Mesodermal cell (in vitro differentiated cells): ENCODE results near the gene IMMT.
"Not testable (repeated sequence)": the region's sequence is repeated elsewhere in the genome, so short reads cannot be mapped to it uniquely, and the experiment has no call there.

Experiments used
- H3K27ac ChIP-seq: 2 replicates; pipeline ENCODE4 v1.7.0; 2013; ENCODE audit warnings: mild to moderate bottlenecking, low read depth, low read length, moderate library complexity; ENCODE audit not compliant: severe bottlenecking
- H3K36me3 ChIP-seq: 2 replicates; pipeline ENCODE4 v1.7.1; 2013; ENCODE audit warnings: mild to moderate bottlenecking, low read length, moderate library complexity; ENCODE audit not compliant: control insufficient read depth, insufficient read depth
- H3K4me1 ChIP-seq: one replicate; pipeline ENCODE4 v1.7.1; 2013; ENCODE audit warnings: mild to moderate bottlenecking, low read length; ENCODE audit not compliant: insufficient read depth, control insufficient read depth, poor library complexity, severe bottlenecking
- H3K4me3 ChIP-seq: 2 replicates; pipeline ENCODE4 v1.7.0; 2013; ENCODE audit warnings: low read length, control low read depth, mild to moderate bottlenecking; ENCODE audit not compliant: insufficient read depth, poor library complexity, severe bottlenecking; ENCODE audit errors: extremely low read depth
- H3K9me3 ChIP-seq: 2 replicates; pipeline ENCODE4 v1.7.1; 2013; ENCODE audit warnings: mild to moderate bottlenecking, low read length, moderate library complexity; ENCODE audit not compliant: control insufficient read depth
- WGBS, 2 experiments: methylation state at CpG; one replicate each; pipeline ENCODE4 v1.1.5; 2013; ENCODE audit warnings: missing lambda C conversion rate in 2 of 2; ENCODE audit not compliant: insufficient coverage in 2 of 2; 5-methylcytosine and 5-hydroxymethylcytosine counted together

The IMMT gene

DNA sequence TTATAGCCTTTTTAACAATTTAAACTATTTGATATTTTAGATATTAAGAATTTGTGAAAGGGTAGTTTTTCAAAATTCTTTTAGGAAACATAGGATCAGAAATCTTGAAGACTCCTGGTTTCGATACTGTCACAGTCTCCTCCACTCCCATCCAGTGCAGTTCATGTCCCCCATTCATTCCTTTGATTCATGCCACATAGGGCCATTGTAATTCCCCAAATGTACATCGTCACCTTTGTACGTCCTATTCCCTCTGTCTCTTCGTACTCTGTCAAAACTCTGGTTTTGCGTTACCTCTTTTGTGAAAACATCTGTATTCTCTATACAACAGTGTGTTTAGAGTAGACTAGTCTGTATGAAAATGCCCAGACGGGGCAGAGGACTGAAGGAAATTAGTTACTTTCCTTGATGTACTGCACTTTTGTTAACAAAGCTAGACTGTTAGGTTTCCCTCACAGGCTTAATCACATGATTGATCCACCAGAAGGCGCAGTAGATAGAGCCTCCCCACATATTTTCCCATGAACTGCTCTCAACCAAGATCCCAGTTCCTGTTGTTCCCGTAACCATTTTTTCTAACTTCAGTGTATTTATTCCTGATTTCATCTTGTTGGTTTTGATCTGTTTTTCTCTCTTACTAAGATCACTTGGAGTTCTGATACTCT is 6.5 kb upstream of the IMMT start:
- H3K27ac ChIP-seq = peak overlapping the region; percentile 43
- H3K36me3 ChIP-seq = peaks cover 16% of the 10 kb centered on the region
- 87 to 93% methylated on average over 3 to 6 of the region's 8 CpGs for WGBS, 2 experiments
- no peak overlapping the region for H3K4me3 ChIP-seq
- no peaks in the 10 kb centered on the region for H3K4me1 ChIP-seq
- H3K9me3 ChIP-seq = no peaks in the 10 kb centered on the region

DNA sequence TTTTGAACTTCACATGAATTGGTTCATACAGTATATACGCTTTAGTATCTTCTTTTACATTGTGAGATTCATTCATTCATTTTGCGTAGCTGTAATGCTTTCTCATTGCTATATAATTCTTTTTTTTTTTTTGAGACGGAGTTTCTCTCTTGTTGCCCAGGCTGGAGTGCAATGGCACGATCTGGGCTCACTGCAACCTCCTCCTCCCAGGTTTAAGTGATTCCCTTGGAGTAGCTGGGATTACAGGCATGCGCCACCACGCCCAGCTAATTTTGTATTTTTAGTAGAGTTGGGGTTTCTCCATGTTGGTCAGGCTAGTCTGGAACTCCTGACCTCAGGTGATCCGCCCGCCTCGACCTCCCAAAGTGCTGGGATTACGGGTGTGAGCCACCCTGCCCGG is 5.3 kb upstream of the IMMT start:
- H3K4me1 ChIP-seq, H3K36me3 ChIP-seq, H3K27ac ChIP-seq, H3K9me3 ChIP-seq: not testable (repeated sequence)
- WGBS, 2 experiments = 78 to 100% methylated on average over 2 to 4 of the region's 11 CpGs
- peak overlapping the region; percentile 86 for H3K4me3 ChIP-seq

- H3K9me3 ChIP-seq = no peaks in the 10 kb centered on the region
- WGBS, 2 experiments = 0% methylated on average over 3 of the region's 8 CpGs; no CpG with 5 or more reads in 1 of the 2 experiments
- H3K27ac ChIP-seq = no peak overlapping the region
These were observed 4.5 kb upstream of the IMMT start for GRCh38 chr2:86199834-86200177.

GRCh38 chr2:86195808-86196387 is 636 bp upstream of the IMMT start:
- WGBS, 2 experiments = 30 to 39% methylated on average over 18 to 20 of the region's 23 CpGs
- peaks cover 12% of the 10 kb centered on the region for H3K4me1 ChIP-seq
- peaks cover 32% of the 10 kb centered on the region for H3K36me3 ChIP-seq
- no peaks in the 10 kb centered on the region for H3K9me3 ChIP-seq
- H3K4me3 ChIP-seq = peak overlapping the region; percentile 93
- H3K27ac ChIP-seq = peak overlapping the region; percentile 99

More at GRCh38 chr2:86199834-86200177, 4.5 kb upstream of the IMMT start:
- no peaks in the 10 kb centered on the region for H3K4me1 ChIP-seq
- peak overlapping the region; percentile 86 for H3K4me3 ChIP-seq
- H3K36me3 ChIP-seq = no peaks in the 10 kb centered on the region

DNA sequence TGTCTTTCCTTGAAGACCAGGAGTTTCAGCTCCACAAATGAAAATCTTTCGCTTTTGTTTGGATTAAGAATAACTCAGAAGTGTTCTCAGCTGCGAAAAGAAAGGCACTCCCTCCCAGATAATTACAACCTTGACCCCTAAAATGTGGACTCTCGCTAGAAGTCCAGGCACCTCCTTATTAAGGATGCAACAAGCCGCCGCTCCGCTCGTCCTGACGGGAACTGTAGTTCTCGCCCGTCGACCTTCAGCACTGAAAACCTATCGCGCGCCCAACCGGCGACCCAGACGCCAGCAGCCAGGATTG is 559 bp downstream of the IMMT start:
- peaks cover 44% of the 10 kb centered on the region for H3K36me3 ChIP-seq
- WGBS, 2 experiments = 0% methylated on average over 11 to 15 of the region's 17 CpGs

DNA sequence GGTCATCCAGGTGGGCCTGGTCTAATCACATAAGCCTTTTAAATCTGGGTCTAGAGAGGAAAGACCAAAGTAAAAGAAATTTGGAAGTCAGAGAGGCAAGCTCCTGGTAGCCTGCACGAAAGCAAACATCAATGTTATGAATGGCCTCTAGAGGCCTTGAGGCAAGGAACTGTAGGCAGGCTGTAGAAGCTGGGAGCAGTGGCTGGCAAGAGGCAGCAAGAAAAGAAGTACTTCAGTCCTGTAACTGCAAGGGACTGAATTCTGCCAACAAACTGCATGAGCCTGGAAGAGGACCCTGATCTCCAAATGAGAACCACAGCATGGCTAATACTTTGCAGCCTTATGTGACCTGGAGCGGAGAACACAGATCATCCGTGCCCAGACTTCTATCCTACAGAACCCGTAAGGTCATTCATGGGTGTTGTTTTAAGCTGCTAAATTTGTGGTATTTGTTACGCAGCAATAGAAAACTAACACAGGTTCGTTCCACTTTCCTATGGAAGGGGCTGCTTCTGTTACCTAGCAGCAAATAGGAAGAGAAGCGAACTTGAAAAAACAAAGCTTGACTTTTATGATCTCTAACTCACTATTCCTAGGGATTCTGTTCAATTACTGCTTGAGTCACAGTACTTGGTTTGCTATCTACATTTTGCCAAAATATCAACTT is 1.2 kb downstream of the IMMT start:
- Histone ChIP-seq H3K36me3 (peaks cover 45% of the 10 kb centered on the region), H3K27ac (peak overlapping the region; percentile 99), H3K4me3 (peak overlapping the region; percentile 93), H3K9me3 (no peaks in the 10 kb centered on the region), H3K4me1 (peaks cover 12% of the 10 kb centered on the region)
- 88 to 89% methylated on average over 6 of the region's 7 CpGs for WGBS, 2 experiments

More for the DNA sequence above, 559 bp downstream of the IMMT start:
- peaks cover 12% of the 10 kb centered on the region for H3K4me1 ChIP-seq
- H3K4me3 ChIP-seq = peak overlapping the region; percentile 93
- peak overlapping the region; percentile 99 for H3K27ac ChIP-seq
- no peaks in the 10 kb centered on the region for H3K9me3 ChIP-seq

DNA sequence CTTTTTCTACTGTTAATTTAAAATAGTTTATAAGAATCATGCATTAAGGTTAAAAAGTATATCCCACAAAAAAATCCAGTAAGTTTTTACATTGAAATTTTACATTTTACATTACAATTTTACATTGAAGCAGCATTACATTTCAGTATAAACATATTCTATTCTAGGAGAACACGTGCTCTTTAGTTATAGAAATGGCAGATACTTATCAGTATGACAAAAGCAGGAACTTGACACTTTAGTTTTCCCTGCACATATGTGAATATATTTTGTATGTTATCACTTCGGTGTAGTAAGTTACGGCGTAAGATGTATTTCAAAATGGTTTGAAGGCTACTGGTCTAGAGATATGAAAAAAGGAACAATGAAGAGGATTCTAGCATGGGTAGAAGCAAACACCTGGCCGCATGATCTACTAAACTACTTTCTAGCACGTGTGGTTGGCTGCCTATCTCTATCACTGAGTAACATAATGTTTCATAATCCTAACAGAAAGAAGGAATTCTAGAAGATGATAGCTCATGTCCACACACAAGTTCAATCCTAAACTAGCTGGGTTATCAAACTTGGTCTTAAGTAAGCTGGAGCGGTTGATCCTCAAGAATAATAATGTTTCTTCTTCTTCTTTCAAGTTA is 5.4 kb downstream of the IMMT start:
- WGBS, 2 experiments = 94 to 100% methylated on average over 2 to 3 of the region's 7 CpGs
- no peak overlapping the region for H3K27ac ChIP-seq
- peaks cover 22% of the 10 kb centered on the region for H3K4me1 ChIP-seq
- H3K4me3 ChIP-seq = no peak overlapping the region
- peaks cover 60% of the 10 kb centered on the region for H3K36me3 ChIP-seq
- H3K9me3 ChIP-seq = no peaks in the 10 kb centered on the region

GRCh38 chr2:86186431-86186830 is 8.8 kb downstream of the IMMT start:
- Histone ChIP-seq H3K36me3 (peaks cover 33% of the 10 kb centered on the region), H3K4me1 (peaks cover 15% of the 10 kb centered on the region), H3K4me3 (no peak overlapping the region), H3K9me3 (no peaks in the 10 kb centered on the region), H3K27ac (no peak overlapping the region)

- no peak overlapping the region for H3K4me3 ChIP-seq
- no peaks in the 10 kb centered on the region for H3K9me3 ChIP-seq
- 100% methylated on average over 1 of the region's 1 CpG for WGBS, 2 experiments
- H3K4me1 ChIP-seq = peaks cover 15% of the 10 kb centered on the region
- H3K36me3 ChIP-seq = peaks cover 31% of the 10 kb centered on the region
- H3K27ac ChIP-seq = peak overlapping the region; percentile 42
These were observed 9.6 kb downstream of the IMMT start for GRCh38 chr2:86185517-86186212.

DNA sequence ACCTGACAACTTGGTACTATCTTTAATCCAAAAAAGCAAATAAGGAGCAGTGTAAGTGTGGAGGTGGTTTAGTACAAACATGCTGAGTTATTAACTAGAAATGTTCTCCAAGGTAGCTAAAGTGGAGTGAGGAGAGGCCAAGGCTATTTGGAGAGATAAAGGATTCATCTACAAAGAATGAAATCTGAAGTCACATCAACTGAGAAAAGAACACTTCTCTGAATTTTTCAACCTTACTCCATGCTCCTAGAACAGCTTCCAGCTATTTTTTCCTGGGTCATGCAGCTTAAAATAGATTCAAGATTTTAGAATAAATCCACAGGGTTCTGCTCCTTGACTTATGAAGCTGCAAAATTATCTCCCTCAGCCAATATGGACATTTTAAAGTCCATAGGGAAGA is 18.7 kb downstream of the IMMT start:
- Histone ChIP-seq H3K4me1 (no peaks in the 10 kb centered on the region), H3K36me3 (peaks cover 71% of the 10 kb centered on the region), H3K9me3 (no peaks in the 10 kb centered on the region), H3K27ac (no peak overlapping the region), H3K4me3 (no peak overlapping the region)
